ENCODE measurements around the gene TUBB6. TPM values are rescaled to one million over a fixed set of nuclear protein-coding genes. Genes with fewer than 3 reads are reported as not detected.

TUBB6 gene
- total and polyA plus RNA-seq, 2 experiments from 2014 or later = 148 to 329 TPM

DNA sequence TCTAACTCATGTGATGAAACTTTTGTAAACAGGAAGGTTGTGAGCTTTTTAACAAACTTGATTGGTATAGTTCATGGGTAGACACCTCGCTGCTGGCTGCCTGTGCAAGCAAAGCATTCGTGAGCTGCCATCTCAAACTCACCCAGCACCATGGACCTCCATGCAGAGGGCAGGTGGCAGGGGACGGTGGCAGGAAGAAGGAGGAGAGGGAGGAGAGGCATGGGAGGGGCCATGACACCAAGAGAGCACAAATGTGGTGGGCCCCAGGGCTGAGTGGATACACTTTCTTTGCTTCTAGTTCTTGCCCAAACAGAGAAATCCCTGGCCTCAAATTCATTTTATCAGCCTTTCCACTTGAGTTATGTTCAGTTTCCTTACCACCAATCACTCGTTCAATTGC lies 39.9 kb downstream of the TUBB6 start:
- Histone ChIP-seq H3K4me1 (ENCODE audit: insufficient read depth) (no peaks in the 10 kb centered on the region), H4K20me1 (replicated peaks; ENCODE audit: insufficient read depth) (peaks cover 3% of the 10 kb centered on the region), H3K36me3 (ENCODE audit: insufficient read depth) (peaks cover 30% of the 10 kb centered on the region), H3K4me2 (no peak overlapping the region), H3K79me2 (replicated peaks; ENCODE audit: insufficient read depth) (no peaks in the 10 kb centered on the region), H3K27me3 (ENCODE audit: insufficient read depth) (no peaks in the 10 kb centered on the region), H3K27ac (ENCODE audit: low read depth) (no peak overlapping the region), H2AFZ (no peak overlapping the region), H3K9me2 (ENCODE audit: insufficient read depth) (no peaks in the 10 kb centered on the region), H3F3A (replicated peaks; ENCODE audit: low read depth) (0 out of 2 replicates have a peak, but pooled peaks cover 2% of the 10 kb centered on the region), H3K4me3 (no peak overlapping the region)
- TF ChIP-seq, protein P1, sequence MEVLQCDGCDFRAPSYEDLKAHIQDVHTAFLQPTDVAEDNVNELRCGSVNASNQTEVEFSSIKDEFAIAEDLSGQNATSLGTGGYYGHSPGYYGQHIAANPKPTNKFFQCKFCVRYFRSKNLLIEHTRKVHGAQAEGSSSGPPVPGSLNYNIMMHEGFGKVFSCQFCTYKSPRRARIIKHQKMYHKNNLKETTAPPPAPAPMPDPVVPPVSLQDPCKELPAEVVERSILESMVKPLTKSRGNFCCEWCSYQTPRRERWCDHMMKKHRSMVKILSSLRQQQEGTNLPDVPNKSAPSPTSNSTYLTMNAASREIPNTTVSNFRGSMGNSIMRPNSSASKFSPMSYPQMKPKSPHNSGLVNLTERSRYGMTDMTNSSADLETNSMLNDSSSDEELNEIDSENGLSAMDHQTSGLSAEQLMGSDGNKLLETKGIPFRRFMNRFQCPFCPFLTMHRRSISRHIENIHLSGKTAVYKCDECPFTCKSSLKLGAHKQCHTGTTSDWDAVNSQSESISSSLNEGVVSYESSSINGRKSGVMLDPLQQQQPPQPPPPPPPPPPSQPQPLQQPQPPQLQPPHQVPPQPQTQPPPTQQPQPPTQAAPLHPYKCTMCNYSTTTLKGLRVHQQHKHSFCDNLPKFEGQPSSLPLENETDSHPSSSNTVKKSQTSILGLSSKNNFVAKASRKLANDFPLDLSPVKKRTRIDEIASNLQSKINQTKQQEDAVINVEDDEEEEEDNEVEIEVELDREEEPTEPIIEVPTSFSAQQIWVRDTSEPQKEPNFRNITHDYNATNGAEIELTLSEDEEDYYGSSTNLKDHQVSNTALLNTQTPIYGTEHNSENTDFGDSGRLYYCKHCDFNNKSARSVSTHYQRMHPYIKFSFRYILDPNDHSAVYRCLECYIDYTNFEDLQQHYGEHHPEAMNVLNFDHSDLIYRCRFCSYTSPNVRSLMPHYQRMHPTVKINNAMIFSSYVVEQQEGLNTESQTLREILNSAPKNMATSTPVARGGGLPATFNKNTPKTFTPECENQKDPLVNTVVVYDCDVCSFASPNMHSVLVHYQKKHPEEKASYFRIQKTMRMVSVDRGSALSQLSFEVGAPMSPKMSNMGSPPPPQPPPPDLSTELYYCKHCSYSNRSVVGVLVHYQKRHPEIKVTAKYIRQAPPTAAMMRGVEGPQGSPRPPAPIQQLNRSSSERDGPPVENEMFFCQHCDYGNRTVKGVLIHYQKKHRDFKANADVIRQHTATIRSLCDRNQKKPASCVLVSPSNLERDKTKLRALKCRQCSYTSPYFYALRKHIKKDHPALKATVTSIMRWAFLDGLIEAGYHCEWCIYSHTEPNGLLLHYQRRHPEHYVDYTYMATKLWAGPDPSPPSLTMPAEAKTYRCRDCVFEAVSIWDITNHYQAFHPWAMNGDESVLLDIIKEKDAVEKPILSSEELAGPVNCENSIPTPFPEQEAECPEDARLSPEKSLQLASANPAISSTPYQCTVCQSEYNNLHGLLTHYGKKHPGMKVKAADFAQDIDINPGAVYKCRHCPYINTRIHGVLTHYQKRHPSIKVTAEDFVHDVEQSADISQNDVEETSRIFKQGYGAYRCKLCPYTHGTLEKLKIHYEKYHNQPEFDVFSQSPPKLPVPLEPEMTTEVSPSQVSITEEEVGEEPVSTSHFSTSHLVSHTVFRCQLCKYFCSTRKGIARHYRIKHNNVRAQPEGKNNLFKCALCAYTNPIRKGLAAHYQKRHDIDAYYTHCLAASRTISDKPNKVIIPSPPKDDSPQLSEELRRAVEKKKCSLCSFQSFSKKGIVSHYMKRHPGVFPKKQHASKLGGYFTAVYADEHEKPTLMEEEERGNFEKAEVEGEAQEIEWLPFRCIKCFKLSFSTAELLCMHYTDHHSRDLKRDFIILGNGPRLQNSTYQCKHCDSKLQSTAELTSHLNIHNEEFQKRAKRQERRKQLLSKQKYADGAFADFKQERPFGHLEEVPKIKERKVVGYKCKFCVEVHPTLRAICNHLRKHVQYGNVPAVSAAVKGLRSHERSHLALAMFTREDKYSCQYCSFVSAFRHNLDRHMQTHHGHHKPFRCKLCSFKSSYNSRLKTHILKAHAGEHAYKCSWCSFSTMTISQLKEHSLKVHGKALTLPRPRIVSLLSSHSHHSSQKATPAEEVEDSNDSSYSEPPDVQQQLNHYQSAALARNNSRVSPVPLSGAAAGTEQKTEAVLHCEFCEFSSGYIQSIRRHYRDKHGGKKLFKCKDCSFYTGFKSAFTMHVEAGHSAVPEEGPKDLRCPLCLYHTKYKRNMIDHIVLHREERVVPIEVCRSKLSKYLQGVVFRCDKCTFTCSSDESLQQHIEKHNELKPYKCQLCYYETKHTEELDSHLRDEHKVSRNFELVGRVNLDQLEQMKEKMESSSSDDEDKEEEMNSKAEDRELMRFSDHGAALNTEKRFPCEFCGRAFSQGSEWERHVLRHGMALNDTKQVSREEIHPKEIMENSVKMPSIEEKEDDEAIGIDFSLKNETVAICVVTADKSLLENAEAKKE (CRISPR knock-in tag; IDR thresholded peaks at IDR 0.05) = no peak
- TF ChIP-seq ZNF331 (CRISPR knock-in tag; IDR thresholded peaks at IDR 0.05; ENCODE audit: low read depth) (no peak), POLR2AphosphoS5 (IDR thresholded peaks at IDR 0.05; ENCODE audit: low read depth) (no peak), JUNB (IDR thresholded peaks at IDR 0.05; ENCODE audit: unreplicated experiment) (no peak), EZH2phosphoT487 (IDR thresholded peaks at IDR 0.05; ENCODE audit: unreplicated experiment) (no peak), NANOG (IDR thresholded peaks at IDR 0.05; ENCODE audit: borderline replicate concordance) (no peak), ZNF114 (CRISPR knock-in tag; IDR thresholded peaks at IDR 0.05) (no peak), EZH2 (IDR thresholded peaks at IDR 0.05; ENCODE audit: low read depth, unreplicated experiment) (no peak), CREB1 (CRISPR knock-in tag; IDR thresholded peaks at IDR 0.05; ENCODE audit: low read depth) (no peak)
- TF ChIP-seq, protein P2, sequence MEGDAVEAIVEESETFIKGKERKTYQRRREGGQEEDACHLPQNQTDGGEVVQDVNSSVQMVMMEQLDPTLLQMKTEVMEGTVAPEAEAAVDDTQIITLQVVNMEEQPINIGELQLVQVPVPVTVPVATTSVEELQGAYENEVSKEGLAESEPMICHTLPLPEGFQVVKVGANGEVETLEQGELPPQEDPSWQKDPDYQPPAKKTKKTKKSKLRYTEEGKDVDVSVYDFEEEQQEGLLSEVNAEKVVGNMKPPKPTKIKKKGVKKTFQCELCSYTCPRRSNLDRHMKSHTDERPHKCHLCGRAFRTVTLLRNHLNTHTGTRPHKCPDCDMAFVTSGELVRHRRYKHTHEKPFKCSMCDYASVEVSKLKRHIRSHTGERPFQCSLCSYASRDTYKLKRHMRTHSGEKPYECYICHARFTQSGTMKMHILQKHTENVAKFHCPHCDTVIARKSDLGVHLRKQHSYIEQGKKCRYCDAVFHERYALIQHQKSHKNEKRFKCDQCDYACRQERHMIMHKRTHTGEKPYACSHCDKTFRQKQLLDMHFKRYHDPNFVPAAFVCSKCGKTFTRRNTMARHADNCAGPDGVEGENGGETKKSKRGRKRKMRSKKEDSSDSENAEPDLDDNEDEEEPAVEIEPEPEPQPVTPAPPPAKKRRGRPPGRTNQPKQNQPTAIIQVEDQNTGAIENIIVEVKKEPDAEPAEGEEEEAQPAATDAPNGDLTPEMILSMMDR (conservative IDR thresholded peaks at IDR 0.05; ENCODE audit: low read depth in 2 of 2) = no peak
- ATAC-seq (no peak), DNase-seq (ENCODE audit: low spot score) (no peak)
- H3K4me1 Mint-ChIP-seq = no peaks in the 10 kb centered on the region
- H3K27ac Mint-ChIP-seq = no peak overlapping the region
- no peak overlapping the region for H3K4me3 Mint-ChIP-seq
- H3K36me3 Mint-ChIP-seq (ENCODE audit: low read depth) = peaks cover 86% of the 10 kb centered on the region
- H3K9me3 Mint-ChIP-seq = no peaks in the 10 kb centered on the region
- H3K27me3 Mint-ChIP-seq (ENCODE audit: insufficient read depth, low read depth, poor library complexity) = peaks cover 6% of the 10 kb centered on the region
